ENCODE data around the gene OR10H2.

OR10H2 gene

DNA sequence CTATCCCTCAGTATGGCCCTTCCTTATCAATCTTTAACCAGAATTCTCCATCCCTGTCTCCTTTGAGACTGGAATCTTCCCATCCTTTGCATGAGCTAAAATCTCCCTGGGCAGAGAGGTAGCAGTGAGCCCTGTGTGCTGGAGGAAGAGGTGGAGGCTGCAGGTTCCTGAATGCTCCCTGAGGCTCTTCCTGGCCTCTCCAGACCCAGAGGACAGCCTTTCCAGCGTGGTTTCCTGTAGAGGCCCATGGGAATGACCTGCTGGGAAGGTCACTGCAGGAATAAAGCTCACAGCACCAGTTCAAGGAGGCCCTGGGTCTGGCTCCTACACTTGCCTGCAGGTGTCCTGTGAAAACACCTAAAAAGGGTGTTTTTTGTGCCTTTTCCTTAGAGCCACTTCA, 4.6 kb downstream of the OR10H2 start:
- no peak for TF ChIP-seq GATA3 (IDR thresholded peaks at IDR 0.05; ENCODE audit: low read depth, low read length)
- no peak for TF ChIP-seq GATA2 (IDR thresholded peaks at IDR 0.05; ENCODE audit: low read depth, low read length)

DNA sequence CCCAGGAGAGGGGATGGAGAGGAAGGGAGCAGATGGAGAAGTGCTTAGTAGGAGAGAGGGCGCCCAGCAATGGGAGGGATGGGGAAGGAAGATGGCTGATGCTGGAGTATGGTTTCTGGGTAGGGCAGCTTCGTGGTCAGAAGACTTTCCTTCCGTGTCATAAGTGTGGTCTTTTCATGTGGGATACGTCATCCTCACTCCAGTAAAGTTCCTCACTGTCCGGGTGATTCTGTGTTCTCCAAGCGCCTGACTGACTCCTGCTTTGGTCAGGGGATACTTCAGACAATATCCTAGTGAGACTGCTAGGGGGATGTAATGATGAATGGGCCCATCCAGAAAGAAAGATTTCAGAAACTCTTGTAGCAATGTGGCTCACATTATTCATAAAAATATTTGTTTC, 6.1 kb downstream of the OR10H2 start:
- TF ChIP-seq GATA3 (IDR thresholded peaks at IDR 0.05; ENCODE audit: low read depth, low read length) (no peak), GATA2 (IDR thresholded peaks at IDR 0.05; ENCODE audit: low read depth, low read length) (no peak)

DNA sequence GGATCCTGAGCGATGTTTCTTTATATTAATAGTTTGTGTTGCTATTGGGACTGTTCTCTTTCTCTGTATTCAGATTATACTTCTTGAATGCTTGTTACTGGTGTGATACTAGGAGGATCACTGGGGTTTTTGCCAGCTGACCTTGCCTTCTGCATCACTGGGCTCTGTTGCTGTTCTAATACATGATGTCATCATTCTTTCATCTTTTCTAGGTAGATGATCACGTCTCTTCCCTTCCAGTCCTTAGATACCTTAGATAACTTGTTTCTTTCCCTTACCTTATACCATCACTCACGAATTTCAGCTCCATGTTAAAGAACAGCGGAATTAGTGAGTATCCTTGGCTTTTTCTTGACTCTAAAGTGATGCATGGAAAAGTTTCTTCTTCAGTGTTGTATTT, 9.9 kb downstream of the OR10H2 start, which contains the start of gene OR10H3:
Gene OR10H3 (plus strand): TSS at position 264 of the 400 bp plus-strand sequence. CDS start 3,408 bp downstream, outside the sequence.
- no peak for TF ChIP-seq GATA2 (IDR thresholded peaks at IDR 0.05; ENCODE audit: low read depth, low read length)
- TF ChIP-seq GATA3 (IDR thresholded peaks at IDR 0.05; ENCODE audit: low read depth, low read length) = no peak

DNA sequence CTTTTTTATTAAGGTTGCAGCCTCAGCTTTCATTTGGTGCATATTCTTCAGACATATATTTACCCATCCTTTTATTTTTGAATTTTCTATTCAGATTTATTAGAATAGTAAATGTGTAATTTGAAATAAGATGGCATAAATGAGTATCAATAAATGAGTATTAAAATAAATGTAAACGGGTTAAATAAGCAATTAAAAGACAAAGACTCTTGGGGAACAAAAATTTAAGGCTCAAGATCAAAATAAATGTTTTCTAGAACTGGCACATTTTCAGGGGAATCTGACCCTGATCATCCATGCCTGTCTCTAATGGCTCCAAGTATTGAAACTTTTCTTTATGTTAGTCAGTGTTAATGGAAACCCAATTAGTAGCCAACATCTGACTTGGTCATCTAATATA, 13.0 kb downstream of the OR10H2 start:
- TF ChIP-seq GATA3 (IDR thresholded peaks at IDR 0.05; ENCODE audit: low read depth, low read length) (no peak), GATA2 (IDR thresholded peaks at IDR 0.05; ENCODE audit: low read depth, low read length) (no peak)

DNA sequence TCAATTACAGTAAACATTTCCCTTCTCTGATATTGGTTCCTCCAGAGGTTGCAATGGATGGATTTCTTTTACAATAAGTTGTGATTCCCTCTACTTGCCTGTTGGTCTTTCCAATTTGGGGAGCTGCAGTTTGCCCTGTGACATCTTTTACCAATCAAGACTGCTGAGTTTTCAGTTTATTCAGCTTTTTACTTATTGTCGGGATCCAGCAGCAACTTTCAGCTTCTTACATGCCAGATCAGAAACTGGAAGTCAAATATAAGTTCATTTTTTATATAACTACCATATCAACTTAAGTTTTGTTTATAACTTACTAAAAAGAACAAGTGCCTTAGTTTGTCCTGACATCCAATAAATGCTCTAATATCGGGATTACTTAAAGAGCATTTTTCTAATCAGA, 20.4 kb downstream of the OR10H2 start:
- TF ChIP-seq GATA2 (IDR thresholded peaks at IDR 0.05; ENCODE audit: low read depth, low read length) (no peak), GATA3 (IDR thresholded peaks at IDR 0.05; ENCODE audit: low read depth, low read length) (no peak)

DNA sequence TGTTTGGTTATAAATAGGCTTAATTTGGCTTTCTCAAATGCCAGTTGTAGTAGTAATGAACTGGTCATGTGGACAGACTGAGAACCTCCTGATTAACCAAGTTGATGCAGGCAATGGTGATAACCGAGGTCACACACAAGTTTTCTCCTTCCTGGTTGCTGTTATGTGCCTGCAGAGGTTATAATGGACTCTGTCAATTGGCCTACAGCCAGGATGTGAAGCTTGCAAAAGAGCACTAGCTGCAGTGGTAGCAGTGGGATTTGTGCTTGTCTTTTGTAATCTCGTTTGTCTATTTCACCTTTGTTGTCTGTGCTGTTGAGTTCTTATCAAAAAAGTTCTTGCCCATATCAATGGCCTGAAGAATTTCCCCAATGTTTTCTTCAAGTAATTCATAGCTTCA, 30.6 kb downstream of the OR10H2 start:
- TF ChIP-seq GATA3 (IDR thresholded peaks at IDR 0.05; ENCODE audit: low read depth, low read length) (no peak), GATA2 (IDR thresholded peaks at IDR 0.05; ENCODE audit: low read depth, low read length) (no peak)

DNA sequence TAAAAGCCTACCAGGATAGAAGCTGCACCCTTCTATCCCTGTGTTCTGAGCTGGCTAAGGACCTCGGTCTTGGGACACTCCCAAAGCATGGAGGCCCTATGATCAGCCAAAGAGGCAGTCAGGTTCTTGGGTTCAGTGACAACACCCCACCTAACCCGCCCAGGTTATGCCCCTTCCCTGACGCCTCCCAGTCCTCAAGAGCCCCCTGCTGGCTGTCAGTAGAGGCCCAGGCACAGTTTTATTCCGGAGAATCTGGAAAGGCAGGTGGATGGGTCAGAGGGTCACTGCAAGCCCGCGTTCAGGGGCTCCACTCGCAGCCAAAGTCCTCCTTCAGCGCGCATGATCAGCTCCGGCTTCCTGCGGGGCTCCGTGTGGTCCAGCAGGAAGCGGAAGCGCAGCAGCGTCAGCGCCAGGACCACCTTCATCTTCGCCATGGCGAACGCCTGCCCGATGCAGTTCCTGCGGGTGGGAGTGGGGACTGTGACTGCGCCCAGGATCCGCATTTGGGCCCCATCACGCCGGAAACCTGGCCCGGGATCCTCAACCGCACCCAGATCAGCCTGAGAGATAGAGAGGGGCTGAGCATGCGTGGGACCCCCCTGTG, 32.2 kb downstream of the OR10H2 start:
- TF ChIP-seq GATA2 (IDR thresholded peaks at IDR 0.05; ENCODE audit: low read depth, low read length) = no peak

DNA sequence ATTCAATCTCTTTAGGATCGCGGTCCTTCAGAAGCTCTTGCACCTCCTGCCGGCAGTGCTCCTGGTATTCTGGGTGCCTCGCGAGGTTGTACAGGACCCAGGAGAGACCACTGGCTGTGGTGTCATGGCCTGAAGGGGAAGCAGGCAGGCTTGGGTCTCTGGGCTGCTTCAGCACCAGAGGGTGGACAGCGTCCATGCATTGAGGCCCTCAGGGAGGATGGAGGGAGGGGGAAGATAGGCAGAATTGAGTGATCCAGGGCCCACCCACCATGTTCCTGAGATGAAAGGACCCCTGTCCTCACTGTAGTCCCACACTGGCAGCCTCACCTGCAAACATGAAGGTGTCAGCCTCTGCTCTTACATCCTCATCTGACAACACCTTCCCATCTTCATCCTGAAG, 41.8 kb downstream of the OR10H2 start:
- TF ChIP-seq GATA3 (IDR thresholded peaks at IDR 0.05; ENCODE audit: low read depth, low read length) = no peak
- no peak for TF ChIP-seq GATA2 (IDR thresholded peaks at IDR 0.05; ENCODE audit: low read depth, low read length)

DNA sequence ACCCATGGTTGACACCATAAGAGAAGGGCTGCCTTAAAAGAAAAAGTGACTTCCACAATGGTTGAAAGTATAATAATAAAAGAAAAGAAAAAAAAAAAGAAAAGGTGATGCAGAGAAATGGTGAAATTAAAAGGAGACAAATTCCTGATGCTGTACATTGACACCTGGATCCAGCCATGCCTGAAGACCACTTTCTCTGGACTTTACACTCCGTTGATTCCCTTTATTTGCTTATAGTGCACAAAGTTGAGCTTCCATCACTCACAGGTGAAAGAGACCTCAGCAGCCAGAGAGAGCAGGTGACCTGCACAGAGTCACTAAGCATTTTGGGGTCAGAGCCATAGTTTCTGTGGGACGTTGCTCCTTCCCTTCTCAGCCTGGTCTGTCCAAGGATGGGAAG, 47.4 kb downstream of the OR10H2 start:
- TF ChIP-seq GATA3 (IDR thresholded peaks at IDR 0.05; ENCODE audit: low read depth, low read length) = no peak
- no peak for TF ChIP-seq GATA2 (IDR thresholded peaks at IDR 0.05; ENCODE audit: low read depth, low read length)

DNA sequence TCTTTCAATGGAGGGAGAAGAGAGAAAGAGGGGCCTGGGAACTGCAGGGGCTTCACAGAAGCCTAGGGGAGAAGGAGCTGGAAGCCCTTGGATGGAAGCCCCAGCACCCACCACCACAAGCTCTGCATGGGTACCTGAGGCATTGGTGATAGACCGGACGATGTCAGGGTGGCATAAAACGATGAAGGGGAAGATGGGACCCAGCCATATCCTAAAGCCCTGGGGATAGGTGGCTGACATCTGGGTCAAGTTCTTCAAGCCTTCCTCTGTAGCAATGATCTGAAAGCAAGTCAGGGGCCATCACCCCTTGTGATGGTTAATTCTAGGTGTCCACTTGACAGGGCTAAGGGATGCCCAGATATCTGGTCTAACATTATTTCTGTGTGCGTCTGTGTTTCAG, 48.4 kb downstream of the OR10H2 start:
- TF ChIP-seq GATA2 (IDR thresholded peaks at IDR 0.05; ENCODE audit: low read depth, low read length) (no peak), GATA3 (IDR thresholded peaks at IDR 0.05; ENCODE audit: low read depth, low read length) (no peak)

DNA sequence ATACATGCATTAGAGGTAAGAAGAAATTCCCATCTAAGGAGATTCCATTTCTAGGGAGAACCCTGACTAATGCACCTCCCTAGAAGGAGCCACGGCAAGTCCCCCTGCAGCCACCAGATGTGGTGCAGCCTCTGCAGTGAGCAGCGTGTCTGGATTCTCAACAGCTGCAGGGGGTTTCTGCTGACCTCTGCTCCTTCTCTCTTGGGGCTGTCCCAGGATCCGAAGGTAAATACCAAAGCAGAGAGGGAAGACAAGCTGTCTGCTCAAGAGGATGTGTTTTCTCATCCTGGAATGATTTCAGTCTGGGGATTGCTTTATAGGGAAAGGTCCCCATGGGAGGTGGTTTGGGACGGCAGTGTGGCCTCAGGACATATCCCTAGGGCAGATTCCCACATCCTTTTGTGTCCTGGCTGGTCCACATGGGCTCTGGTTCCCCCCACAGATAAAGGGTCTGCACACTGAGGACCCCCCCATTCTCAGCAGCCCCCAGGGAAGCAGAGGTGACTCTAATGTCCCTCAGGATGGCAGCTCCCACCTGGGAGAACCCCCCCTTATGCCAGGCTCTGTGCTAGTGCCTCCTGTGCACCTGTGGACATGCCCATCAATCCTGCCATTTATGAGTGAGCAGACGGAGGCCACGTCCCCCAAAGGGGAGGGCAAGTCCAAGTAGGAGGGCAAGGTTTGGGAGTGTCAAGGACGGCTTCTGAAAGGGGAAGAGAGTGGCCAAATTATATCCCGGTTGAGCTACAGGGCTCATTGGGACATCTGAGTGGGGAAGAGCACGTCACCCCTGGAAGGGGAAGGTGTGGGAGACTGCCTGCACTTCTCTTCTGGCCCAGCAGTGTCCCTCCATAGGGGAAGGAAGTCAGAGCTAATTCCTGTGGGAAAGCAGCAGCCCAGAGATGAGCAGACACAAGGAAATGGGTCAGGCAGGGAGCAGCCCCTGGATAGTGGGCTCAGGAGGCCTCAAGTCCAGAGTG, 49.5 kb downstream of the OR10H2 start:
- TF ChIP-seq GATA3 (IDR thresholded peaks at IDR 0.05; ENCODE audit: low read depth, low read length) = no peak
- TF ChIP-seq GATA2 (IDR thresholded peaks at IDR 0.05; ENCODE audit: low read depth, low read length) = no peak

Data from SH-SY5Y (cell line).